Vagina (tissue), 2 donors: ENCODE data around the gene JADE1. TPM values are rescaled to one million over a fixed set of nuclear protein-coding genes. Genes with fewer than 3 reads are reported as not detected.

Experiments
- DNase-seq, 2 donors: peaks; one replicate each; pipeline ENCODE4 v3.0.0-alpha.2; 2017; ENCODE audit errors: extremely low spot score in 2 of 2
- H3K27ac ChIP-seq: fragments of 200-600 bp; sonication (generic); one replicate; pipeline ENCODE4 v1.5.1; 2019
- H3K27me3 ChIP-seq: fragments of 200-600 bp; sonication (generic); one replicate; pipeline ENCODE4 v1.5.1; 2019
- H3K36me3 ChIP-seq, 2 donors: fragments of 200-600 bp; sonication (generic); one replicate each; pipeline ENCODE4 v1.5.1; 2017 to 2019
- H3K4me1 ChIP-seq: fragments of 200-600 bp; sonication (generic); one replicate; pipeline ENCODE4 v1.5.1; 2019
- H3K4me3 ChIP-seq, 2 donors: fragments of 200-600 bp; sonication (generic); 1 replicate in 1 of 2; 2 replicates in 1 of 2; pipeline ENCODE4 v1.5.1; 2016 to 2019
- H3K9me3 ChIP-seq: fragments of 200-600 bp; sonication (generic); one replicate; pipeline ENCODE4 v1.5.1; 2019
- CTCF ChIP-seq, 3 experiments: fragments of 450-650 bp in 2 of 3; fragments of 200-600 bp in 1 of 3; sonication (generic) in 1 of 3; IDR thresholded peaks; one replicate each; pipeline ENCODE4 v1.5.1; 2017 to 2019; ENCODE audit warnings: antibody characterized with exemption in 3 of 3, mild to moderate bottlenecking in 2 of 3, moderate library complexity in 2 of 3
- POLR2A ChIP-seq, 2 donors: fragments of 450-650 bp; IDR thresholded peaks; one replicate each; pipeline ENCODE4 v1.6.1; 2017; ENCODE audit warnings: antibody characterized with exemption in 2 of 2, mild to moderate bottlenecking in 2 of 2, moderate library complexity in 2 of 2
- POLR2AphosphoS5 ChIP-seq, 2 donors: sonication (generic); formaldehyde crosslinking; IDR thresholded peaks; one replicate each; pipeline ENCODE4 v1.9.0; 2017; ENCODE audit warnings: antibody characterized with exemption in 2 of 2, mild to moderate bottlenecking in 2 of 2, low read depth in 1 of 2; ENCODE audit not compliant: insufficient read depth in 1 of 2
- intact Hi-C: fragments of 100-400 bp; cut with DNase I; formaldehyde crosslinking; loops from one replicate; pipeline ENCODE4 v1.15.1; 2023
- total RNA-seq: library from RNA; depleted of rRNA; stranded (reverse); fragments of >200 nt; gene quantifications from one replicate; pipeline ENCODE4 v1.2.3, GENCODE V29; 2016

JADE1 gene
- total RNA-seq, 1 donor from 2014 or later, result 29.0 TPM

GRCh38 chr4:128800284-128800683 lies 9.2 kb upstream of the JADE1 start:
- TF ChIP-seq CTCF (IDR thresholded peaks at IDR 0.05) (no peak), POLR2A (IDR thresholded peaks at IDR 0.05) (no peak), POLR2AphosphoS5 (IDR thresholded peaks at IDR 0.05; ENCODE audit: insufficient read depth in 1 of 2, low read depth in 1 of 2) (no peak)
- intact Hi-C loops, result no loop called here
- Histone ChIP-seq H3K27ac (no peak overlapping the region), H3K9me3 (no peaks in the 10 kb centered on the region), H3K4me1 (no peaks in the 10 kb centered on the region), H3K27me3 (no peaks in the 10 kb centered on the region), H3K36me3 (no peaks in the 10 kb centered on the region), H3K4me3 (no peak overlapping the region)
- DNase-seq, result no peak

GRCh38 chr4:128800701-128801284 lies 8.7 kb upstream of the JADE1 start:
- Histone ChIP-seq H3K36me3 (no peaks in the 10 kb centered on the region), H3K4me1 (no peaks in the 10 kb centered on the region), H3K27me3 (no peaks in the 10 kb centered on the region), H3K27ac (no peak overlapping the region), H3K9me3 (no peaks in the 10 kb centered on the region), H3K4me3 (no peak overlapping the region)
- no peak for DNase-seq
- intact Hi-C loops, result no loop called here
- no peak for TF ChIP-seq POLR2AphosphoS5 (IDR thresholded peaks at IDR 0.05; ENCODE audit: insufficient read depth in 1 of 2, low read depth in 1 of 2)
- no peak for TF ChIP-seq POLR2A (IDR thresholded peaks at IDR 0.05)
- no peak for TF ChIP-seq CTCF (IDR thresholded peaks at IDR 0.05)

- Histone ChIP-seq H3K9me3 (no peaks in the 10 kb centered on the region), H3K27ac (no peak overlapping the region), H3K4me3 (no peak overlapping the region), H3K36me3 (no peaks in the 10 kb centered on the region), H3K27me3 (no peaks in the 10 kb centered on the region), H3K4me1 (no peaks in the 10 kb centered on the region)
- TF ChIP-seq POLR2AphosphoS5 (IDR thresholded peaks at IDR 0.05; ENCODE audit: insufficient read depth in 1 of 2, low read depth in 1 of 2), result no peak
- DNase-seq, result no peak
- intact Hi-C loops, result no loop called here
Measured at GRCh38 chr4:128802680-128803628, 6.5 kb upstream of the JADE1 start.

- intact Hi-C loops, result no loop called here
- Histone ChIP-seq H3K4me1 (peaks cover under 1% of the 10 kb centered on the region), H3K27me3 (no peaks in the 10 kb centered on the region), H3K36me3 (no peaks in the 10 kb centered on the region), H3K9me3 (no peaks in the 10 kb centered on the region), H3K27ac (no peak overlapping the region), H3K4me3 (no peak overlapping the region)
- no peak for DNase-seq
- no peak for TF ChIP-seq POLR2AphosphoS5 (IDR thresholded peaks at IDR 0.05; ENCODE audit: insufficient read depth in 1 of 2, low read depth in 1 of 2)
- no peak for TF ChIP-seq POLR2A (IDR thresholded peaks at IDR 0.05)
- TF ChIP-seq CTCF (IDR thresholded peaks at IDR 0.05), result no peak
Measured at GRCh38 chr4:128803783-128804182, 5.7 kb upstream of the JADE1 start.

GRCh38 chr4:128810331-128810870 lies 901 bp downstream of the JADE1 start:
- Histone ChIP-seq H3K4me1 (peaks cover 20% of the 10 kb centered on the region), H3K27me3 (no peaks in the 10 kb centered on the region), H3K4me3 (peak overlapping the region; percentile 58 to 80), H3K9me3 (no peaks in the 10 kb centered on the region), H3K36me3 (no peaks in the 10 kb centered on the region), H3K27ac (peak overlapping the region; percentile 89)
- intact Hi-C loops, result loop anchor here (5.0 to 10.0 kb wide), 2 partner anchors 256 to 523 kb away; partner anchors contain the start of gene PGRMC2
- DNase-seq, result no peak
- no peak for TF ChIP-seq POLR2AphosphoS5 (IDR thresholded peaks at IDR 0.05; ENCODE audit: insufficient read depth in 1 of 2, low read depth in 1 of 2)
- TF ChIP-seq POLR2A (IDR thresholded peaks at IDR 0.05), result no peak
- no peak for TF ChIP-seq CTCF (IDR thresholded peaks at IDR 0.05)
